ENCODE measurements around the gene LDLR. TPM values are rescaled to one million over a fixed set of nuclear protein-coding genes. Genes with fewer than 3 reads are reported as not detected.

Gene LDLR
- total RNA-seq, 1 donor from 2014 or later = 8.2 TPM

DNA sequence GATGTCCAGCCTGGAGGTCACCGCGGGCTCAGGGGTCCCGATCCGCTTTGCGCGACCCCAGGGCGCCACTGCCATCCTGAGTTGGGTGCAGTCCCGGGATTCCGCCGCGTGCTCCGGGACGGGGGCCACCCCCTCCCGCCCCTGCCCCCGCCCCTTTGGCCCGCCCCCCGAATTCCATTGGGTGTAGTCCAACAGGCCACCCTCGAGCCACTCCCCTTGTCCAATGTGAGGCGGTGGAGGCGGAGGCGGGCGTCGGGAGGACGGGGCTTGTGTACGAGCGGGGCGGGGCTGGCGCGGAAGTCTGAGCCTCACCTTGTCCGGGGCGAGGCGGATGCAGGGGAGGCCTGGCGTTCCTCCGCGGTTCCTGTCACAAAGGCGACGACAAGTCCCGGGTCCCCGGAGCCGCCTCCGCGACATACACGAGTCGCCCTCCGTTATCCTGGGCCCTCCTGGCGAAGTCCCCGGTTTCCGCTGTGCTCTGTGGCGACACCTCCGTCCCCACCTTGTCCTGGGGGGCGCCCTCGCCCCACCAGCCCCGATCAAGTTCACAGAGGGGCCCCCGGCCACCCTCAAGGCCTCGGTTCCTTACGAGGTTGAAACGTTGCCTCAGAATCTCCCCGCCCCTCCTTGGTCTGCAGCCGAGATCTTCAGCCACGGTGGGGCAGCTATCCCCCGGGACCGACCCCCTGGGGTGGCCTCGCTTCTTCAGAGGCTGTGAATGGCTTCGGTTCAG, 1.2 kb downstream of the LDLR start:
- Histone ChIP-seq H3K4me3 (peak overlapping the region; percentile 74), H3K27me3 (ENCODE audit: low read depth) (no peaks in the 10 kb centered on the region), H3K4me1 (peaks cover 81% of the 10 kb centered on the region), H3K36me3 (peaks cover 4% of the 10 kb centered on the region), H3K9me3 (replicated peaks) (no peaks in the 10 kb centered on the region), H3K27ac (replicated peaks) (peak overlapping the region; percentile 95)
- peak; percentile 99 for DNase-seq
- intact Hi-C loops (cut with micrococcal nuclease) = no loop called here
- TF ChIP-seq, protein P1, sequence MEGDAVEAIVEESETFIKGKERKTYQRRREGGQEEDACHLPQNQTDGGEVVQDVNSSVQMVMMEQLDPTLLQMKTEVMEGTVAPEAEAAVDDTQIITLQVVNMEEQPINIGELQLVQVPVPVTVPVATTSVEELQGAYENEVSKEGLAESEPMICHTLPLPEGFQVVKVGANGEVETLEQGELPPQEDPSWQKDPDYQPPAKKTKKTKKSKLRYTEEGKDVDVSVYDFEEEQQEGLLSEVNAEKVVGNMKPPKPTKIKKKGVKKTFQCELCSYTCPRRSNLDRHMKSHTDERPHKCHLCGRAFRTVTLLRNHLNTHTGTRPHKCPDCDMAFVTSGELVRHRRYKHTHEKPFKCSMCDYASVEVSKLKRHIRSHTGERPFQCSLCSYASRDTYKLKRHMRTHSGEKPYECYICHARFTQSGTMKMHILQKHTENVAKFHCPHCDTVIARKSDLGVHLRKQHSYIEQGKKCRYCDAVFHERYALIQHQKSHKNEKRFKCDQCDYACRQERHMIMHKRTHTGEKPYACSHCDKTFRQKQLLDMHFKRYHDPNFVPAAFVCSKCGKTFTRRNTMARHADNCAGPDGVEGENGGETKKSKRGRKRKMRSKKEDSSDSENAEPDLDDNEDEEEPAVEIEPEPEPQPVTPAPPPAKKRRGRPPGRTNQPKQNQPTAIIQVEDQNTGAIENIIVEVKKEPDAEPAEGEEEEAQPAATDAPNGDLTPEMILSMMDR (IDR thresholded peaks at IDR 0.05; ENCODE audit: borderline replicate concordance) = no peak

DNA sequence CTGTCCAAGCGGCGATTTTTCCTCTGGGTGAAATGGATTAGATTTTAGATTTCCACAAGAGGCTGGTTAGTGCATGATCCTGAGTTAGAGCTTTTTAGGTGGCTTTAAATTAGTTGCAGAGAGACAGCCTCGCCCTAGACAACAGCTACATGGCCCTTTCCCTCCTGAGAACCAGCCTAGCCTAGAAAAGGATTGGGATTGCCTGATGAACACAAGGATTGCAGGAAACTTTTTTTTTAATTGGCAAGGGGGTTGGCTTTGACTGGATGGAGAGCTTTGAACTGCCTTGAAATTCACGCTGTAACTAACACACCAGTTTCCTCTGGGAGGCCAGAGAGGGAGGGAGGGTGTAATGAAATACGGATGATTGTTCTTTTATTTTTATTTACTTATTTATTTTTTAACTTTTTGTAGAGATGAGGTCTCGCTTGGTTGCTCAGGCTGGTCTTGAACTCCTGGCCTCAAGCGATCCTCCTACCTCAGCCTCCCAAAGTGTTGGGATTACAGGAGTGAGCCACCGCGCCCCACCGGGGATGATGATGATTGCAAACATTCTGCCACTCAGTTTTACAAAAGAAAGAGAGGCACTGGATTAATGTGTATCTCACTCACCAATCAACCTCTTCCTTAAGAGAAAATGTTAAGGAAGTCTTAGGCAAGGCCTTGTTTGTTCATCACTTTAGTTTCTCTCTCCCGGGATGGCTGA, 1.9 kb downstream of the LDLR start:
- TF ChIP-seq, protein P1 (IDR thresholded peaks at IDR 0.05; ENCODE audit: borderline replicate concordance) = no peak
- DNase-seq = no peak
- Histone ChIP-seq H3K27ac (replicated peaks) (peak overlapping the region; percentile 95), H3K9me3 (replicated peaks) (no peaks in the 10 kb centered on the region), H3K4me3 (peak overlapping the region; percentile 74), H3K4me1 (peaks cover 81% of the 10 kb centered on the region), H3K27me3 (ENCODE audit: low read depth) (no peaks in the 10 kb centered on the region), H3K36me3 (peaks cover 4% of the 10 kb centered on the region)
- intact Hi-C loops (cut with micrococcal nuclease) = no loop called here

DNA sequence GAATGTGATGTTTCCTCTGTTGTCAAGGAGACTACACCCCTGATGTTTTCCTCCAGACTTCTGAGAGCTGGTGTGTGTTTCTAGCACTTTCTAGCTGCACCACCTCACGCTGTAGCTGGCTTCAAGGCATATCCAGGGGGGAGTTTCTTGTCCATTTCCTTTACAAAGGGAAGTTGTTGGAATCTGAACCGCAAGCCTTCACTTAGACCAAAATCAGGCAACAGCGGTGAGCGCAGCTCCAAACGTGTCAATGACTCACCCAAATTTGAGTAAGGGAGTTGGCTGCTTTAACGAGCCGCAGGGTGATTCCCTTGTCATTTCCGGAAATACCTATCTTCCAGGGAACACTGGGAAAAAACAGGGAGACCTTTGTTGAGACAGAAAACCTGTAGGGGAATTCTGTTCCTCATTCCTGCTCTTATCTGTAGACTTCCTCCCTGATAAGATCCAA, 2.5 kb downstream of the LDLR start:
- Histone ChIP-seq H3K27me3 (ENCODE audit: low read depth) (no peaks in the 10 kb centered on the region), H3K4me1 (peaks cover 86% of the 10 kb centered on the region)
- intact Hi-C loops (cut with micrococcal nuclease) = no loop called here

DNA sequence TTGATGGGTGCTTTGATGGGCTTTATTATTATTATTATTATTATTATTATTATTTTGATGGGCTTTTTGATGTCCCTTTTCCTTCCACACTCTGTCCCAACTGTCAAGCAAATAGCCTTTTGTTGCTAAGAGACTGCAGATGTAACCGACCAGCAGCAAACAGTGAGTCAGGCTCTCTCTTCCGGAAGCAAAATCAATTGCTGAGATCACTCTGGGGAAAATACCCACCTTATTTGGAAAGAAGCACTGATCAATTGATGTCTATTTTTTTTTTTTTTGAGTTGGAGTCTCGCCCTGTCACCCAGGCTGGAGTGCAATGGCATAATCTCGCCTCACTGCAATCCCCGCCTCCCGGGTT, 2.9 kb downstream of the LDLR start:
- Histone ChIP-seq H3K9me3 (replicated peaks) (no peaks in the 10 kb centered on the region), H3K27me3 (ENCODE audit: low read depth) (no peaks in the 10 kb centered on the region), H3K36me3 (peaks cover 4% of the 10 kb centered on the region), H3K4me1 (peaks cover 91% of the 10 kb centered on the region), H3K27ac (replicated peaks) (peak overlapping the region; percentile 95), H3K4me3 (peak overlapping the region; percentile 74)
- intact Hi-C loops (cut with micrococcal nuclease) = no loop called here
- no peak for DNase-seq
- TF ChIP-seq, protein P1 (IDR thresholded peaks at IDR 0.05; ENCODE audit: borderline replicate concordance) = no peak

More for the DNA sequence above, 2.5 kb downstream of the LDLR start:
- peaks cover 4% of the 10 kb centered on the region for H3K36me3 ChIP-seq
- H3K9me3 ChIP-seq (replicated peaks) = no peaks in the 10 kb centered on the region
- TF ChIP-seq, protein P1 (IDR thresholded peaks at IDR 0.05; ENCODE audit: borderline replicate concordance) = no peak
- no peak for DNase-seq
- H3K27ac ChIP-seq (replicated peaks) = peak overlapping the region; percentile 95
- peak overlapping the region; percentile 74 for H3K4me3 ChIP-seq

DNA sequence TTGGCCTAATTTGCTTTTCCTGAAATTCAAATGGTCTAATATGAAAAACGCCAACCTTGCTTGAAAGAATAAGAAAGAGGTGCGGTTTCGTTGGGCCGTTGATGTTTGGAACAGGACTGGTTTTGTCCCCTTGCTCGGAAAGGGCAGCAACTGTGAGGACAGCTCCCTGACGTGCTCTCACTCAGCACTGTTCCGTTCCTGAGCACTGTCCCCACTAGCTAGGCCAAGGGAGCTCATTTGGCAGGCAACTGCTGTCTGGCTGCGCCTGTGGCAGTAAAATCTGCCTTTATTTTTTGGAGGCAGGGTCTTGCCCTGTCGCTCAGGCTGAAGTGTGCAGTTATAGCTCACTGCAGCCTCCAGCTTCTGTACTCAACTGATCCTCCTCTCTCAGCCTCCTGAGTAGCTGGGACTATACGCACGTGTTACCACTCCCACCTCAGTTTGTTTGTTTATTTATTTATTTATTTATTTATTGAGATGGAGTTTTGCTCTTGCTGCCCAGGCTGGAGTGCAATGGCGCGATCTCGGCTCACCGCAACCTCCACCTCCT, 4.5 kb downstream of the LDLR start:
- Histone ChIP-seq H3K36me3 (peaks cover 4% of the 10 kb centered on the region), H3K9me3 (replicated peaks) (peaks cover 3% of the 10 kb centered on the region), H3K27me3 (ENCODE audit: low read depth) (no peaks in the 10 kb centered on the region), H3K27ac (replicated peaks) (peak overlapping the region; percentile 95), H3K4me3 (no peak overlapping the region), H3K4me1 (peaks cover 86% of the 10 kb centered on the region)
- no peak for DNase-seq
- TF ChIP-seq, protein P1 (IDR thresholded peaks at IDR 0.05; ENCODE audit: borderline replicate concordance) = no peak
- intact Hi-C loops (cut with micrococcal nuclease) = no loop called here

Data from left ventricle myocardium inferior (tissue), 1 donor.